Progenitor cell of endocrine pancreas (in vitro differentiated cells): ENCODE results near the gene ITIH1. TPM values are rescaled to one million over a fixed set of nuclear protein-coding genes. Genes with fewer than 3 reads are reported as not detected.

ENCODE experiments used
- DNase-seq: peaks from one replicate; pipeline ENCODE4 v3.0.0; 2021; ENCODE audit warnings: low spot score; ENCODE audit not compliant: unreplicated experiment
- H3K27ac Mint-ChIP-seq: 2 replicates; pipeline ENCODE4 v1.8.0; 2021; ENCODE audit warnings: mild to moderate bottlenecking, moderate library complexity, mixed read lengths
- H3K27me3 Mint-ChIP-seq: 2 replicates; pipeline ENCODE4 v1.8.0; 2021; ENCODE audit warnings: mixed read lengths
- H3K36me3 Mint-ChIP-seq: 2 replicates; pipeline ENCODE4 v1.8.0; 2022; ENCODE audit warnings: mixed read lengths; ENCODE audit not compliant: insufficient read depth
- H3K4me1 Mint-ChIP-seq: 2 replicates; pipeline ENCODE4 v1.8.0; 2021; ENCODE audit warnings: low read depth, mixed read lengths
- H3K4me3 Mint-ChIP-seq: 2 replicates; pipeline ENCODE4 v1.8.0; 2021; ENCODE audit warnings: low read depth, mild to moderate bottlenecking, moderate library complexity, mixed read lengths
- H3K9me3 Mint-ChIP-seq: 2 replicates; pipeline ENCODE4 v1.8.0; 2021; ENCODE audit warnings: low read depth, mixed read lengths
- total RNA-seq: library from RNA; stranded (reverse); gene quantifications from 2 replicates; pipeline ENCODE4 v1.2.1, GENCODE V29; 2021
- TF ChIP-seq, protein P1 (sequence below): fragments of 200-600 bp; sonication (generic); IDR thresholded peaks from one replicate; pipeline ENCODE4 v1.5.0; 2021; ENCODE audit warnings: antibody characterized with exemption, mild to moderate bottlenecking; ENCODE audit not compliant: unreplicated experiment

Gene ITIH1
- total RNA-seq, 1 donor from 2014 or later = 14.1 TPM

DNA sequence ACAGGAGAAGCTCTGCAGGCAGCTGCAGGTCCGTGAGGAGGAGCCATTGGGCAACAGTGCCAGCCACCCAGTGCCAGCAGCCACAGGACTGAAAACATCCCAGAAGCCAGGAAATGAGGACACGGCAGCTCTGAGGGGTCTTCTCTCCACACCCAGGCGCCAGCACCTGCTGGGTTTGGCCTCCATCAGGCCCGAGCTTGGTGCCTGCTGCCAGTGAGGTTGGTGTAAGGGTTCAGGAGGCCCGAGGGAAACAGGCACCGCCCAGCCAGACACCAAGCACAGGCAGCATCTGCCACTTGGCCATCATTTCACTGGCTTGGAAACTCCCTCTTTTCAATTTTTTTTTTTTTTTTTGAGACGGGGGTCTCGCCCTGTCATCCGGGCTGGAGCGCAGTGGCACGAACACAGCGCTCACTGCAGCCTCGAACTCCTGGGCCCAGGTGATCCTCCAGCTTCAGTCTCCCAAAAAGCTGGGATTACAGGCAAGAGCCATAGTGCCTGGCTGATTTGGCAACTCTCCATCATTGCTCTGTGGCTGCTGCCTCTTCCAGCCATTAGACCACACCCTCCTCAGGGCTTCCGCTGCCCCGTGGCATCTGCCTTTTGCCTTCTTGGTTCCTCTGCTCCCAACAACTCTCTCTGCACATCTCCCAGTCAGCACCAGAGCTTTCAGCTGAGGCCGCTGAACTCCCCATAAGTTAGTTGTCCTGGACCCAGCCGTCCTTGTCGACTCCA lies 15.7 kb downstream of the ITIH1 start:
- Mint-ChIP-seq H3K4me1 (peaks cover 7% of the 10 kb centered on the region), H3K36me3 (no peaks in the 10 kb centered on the region), H3K4me3 (no peak overlapping the region), H3K27me3 (peaks cover 3% of the 10 kb centered on the region), H3K27ac (no peak overlapping the region), H3K9me3 (no peaks in the 10 kb centered on the region)
- TF ChIP-seq, protein P1, sequence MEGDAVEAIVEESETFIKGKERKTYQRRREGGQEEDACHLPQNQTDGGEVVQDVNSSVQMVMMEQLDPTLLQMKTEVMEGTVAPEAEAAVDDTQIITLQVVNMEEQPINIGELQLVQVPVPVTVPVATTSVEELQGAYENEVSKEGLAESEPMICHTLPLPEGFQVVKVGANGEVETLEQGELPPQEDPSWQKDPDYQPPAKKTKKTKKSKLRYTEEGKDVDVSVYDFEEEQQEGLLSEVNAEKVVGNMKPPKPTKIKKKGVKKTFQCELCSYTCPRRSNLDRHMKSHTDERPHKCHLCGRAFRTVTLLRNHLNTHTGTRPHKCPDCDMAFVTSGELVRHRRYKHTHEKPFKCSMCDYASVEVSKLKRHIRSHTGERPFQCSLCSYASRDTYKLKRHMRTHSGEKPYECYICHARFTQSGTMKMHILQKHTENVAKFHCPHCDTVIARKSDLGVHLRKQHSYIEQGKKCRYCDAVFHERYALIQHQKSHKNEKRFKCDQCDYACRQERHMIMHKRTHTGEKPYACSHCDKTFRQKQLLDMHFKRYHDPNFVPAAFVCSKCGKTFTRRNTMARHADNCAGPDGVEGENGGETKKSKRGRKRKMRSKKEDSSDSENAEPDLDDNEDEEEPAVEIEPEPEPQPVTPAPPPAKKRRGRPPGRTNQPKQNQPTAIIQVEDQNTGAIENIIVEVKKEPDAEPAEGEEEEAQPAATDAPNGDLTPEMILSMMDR = no peak
- no peak for DNase-seq

DNA sequence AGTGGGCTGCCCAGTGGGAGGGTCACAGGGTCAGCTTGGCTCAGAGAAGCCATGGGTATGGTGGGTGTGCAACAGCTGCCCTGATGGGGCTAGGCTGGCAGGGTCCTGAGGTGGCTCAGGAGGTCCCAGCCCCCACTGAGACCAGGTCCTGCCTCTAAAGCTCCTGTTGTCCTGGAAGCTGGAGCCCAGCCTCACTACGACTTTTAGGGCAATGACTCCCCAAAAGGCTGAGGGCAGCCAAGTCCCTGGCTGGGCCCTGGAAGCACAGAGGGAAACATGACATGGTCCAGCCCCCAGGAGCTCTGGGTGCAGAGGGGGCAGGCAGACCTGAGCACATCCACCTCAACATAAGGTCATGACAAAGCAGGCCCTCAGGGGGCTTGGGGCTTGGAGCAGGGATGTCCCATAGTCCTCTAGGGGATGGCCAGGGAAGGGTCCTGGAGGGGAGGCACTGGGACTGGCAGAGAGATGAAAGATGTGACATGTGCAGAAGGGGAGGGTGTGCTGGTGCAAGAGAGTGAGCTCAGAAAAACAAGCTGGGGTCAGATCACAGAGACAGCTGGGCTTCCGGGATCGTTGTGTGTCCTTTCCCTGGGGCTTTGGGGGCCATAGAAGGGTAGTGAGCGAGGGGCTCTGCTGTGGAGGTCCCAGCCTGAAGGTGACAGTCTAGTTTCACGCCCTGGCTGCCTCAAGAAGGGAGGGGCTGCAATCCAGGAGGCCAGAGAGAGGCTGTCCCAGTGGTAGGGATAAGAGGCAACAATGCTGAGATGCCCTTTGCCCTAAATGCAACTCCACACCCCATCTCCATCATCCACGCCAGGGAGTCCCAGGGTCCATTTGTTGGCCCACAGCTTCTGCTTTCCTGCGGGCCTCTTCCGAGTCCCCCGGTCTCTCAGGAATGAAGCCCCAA lies 16.6 kb downstream of the ITIH1 start:
- Mint-ChIP-seq H3K36me3 (no peaks in the 10 kb centered on the region), H3K4me1 (peaks cover 7% of the 10 kb centered on the region), H3K9me3 (no peaks in the 10 kb centered on the region), H3K27ac (no peak overlapping the region), H3K27me3 (no peaks in the 10 kb centered on the region), H3K4me3 (no peak overlapping the region)
- TF ChIP-seq, protein P1 = no peak
- no peak for DNase-seq

DNA sequence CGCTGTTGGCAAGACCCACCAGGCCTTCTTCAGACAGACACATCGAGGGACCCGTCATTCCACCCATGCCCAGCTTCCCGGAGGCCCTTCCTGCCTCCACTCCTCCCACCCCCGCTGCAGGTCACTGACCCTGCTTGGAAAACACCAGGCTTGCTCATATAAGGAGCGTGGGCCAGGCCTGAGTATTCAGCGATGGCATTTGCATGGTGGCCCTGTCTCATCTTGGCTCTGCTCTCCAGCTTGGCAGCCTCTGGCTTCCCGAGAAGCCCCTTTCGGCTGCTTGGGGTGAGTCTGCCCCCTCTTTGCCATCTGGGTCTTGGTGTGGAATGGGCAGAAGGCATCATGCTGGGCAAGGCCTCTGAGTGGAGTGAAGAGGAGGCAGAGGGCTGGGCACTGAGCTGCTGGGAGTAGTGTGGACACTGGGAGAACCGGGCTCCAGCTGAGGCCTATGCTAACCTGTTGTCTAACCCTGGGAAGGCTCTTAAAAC lies 17.3 kb downstream of the ITIH1 start, which contains the start of gene ITIH3:
TSS of gene ITIH3 (plus strand) at position 185 of the 488 bp plus-strand sequence. CDS start at position 193, 8 bp downstream.
- peaks cover 7% of the 10 kb centered on the region for H3K4me1 Mint-ChIP-seq
- H3K4me3 Mint-ChIP-seq = no peak within 1 kb of the TSS
- no peaks in the 10 kb centered on the region for H3K27me3 Mint-ChIP-seq
- TF ChIP-seq, protein P1 = no peak
- no peak within 1 kb of the TSS for H3K27ac Mint-ChIP-seq
- H3K9me3 Mint-ChIP-seq = no peaks in the 10 kb centered on the region
- no peaks in the 10 kb centered on the region for H3K36me3 Mint-ChIP-seq
- no peak for DNase-seq

DNA sequence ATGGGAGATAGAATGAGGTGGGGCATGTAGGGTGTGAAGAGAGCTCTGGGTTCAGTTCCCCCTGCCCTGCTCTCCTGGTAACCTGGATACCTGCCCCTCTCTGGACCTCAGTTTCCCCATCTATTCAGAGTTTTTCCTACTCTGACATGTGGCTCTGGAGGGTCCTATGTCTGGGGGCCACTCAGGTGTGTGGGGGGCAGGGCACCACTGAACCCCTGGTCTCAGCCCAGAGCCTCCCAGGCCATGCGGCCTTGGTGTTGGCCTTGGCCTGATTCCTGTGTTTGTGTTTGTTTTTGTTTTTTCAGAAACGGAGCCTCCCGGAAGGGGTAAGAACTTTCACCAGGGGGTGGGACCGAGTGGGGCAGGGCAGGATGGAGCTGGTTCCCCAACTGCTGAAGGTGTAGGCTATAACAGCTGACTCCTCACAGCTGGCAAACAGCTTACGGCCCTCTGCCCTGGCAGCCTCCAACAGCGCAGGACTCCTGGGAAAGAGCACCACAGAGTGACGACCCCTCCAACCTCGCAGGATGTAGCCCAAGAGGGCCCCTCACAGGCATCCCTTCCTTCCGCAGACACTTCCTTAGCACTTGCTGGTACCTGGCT lies 18.0 kb downstream of the ITIH1 start:
- DNase-seq = no peak
- TF ChIP-seq, protein P1 = no peak
- H3K9me3 Mint-ChIP-seq = no peaks in the 10 kb centered on the region
- H3K4me1 Mint-ChIP-seq = peaks cover 7% of the 10 kb centered on the region
- no peaks in the 10 kb centered on the region for H3K36me3 Mint-ChIP-seq
- H3K27me3 Mint-ChIP-seq = no peaks in the 10 kb centered on the region
- H3K27ac Mint-ChIP-seq = no peak overlapping the region
- H3K4me3 Mint-ChIP-seq = no peak overlapping the region

DNA sequence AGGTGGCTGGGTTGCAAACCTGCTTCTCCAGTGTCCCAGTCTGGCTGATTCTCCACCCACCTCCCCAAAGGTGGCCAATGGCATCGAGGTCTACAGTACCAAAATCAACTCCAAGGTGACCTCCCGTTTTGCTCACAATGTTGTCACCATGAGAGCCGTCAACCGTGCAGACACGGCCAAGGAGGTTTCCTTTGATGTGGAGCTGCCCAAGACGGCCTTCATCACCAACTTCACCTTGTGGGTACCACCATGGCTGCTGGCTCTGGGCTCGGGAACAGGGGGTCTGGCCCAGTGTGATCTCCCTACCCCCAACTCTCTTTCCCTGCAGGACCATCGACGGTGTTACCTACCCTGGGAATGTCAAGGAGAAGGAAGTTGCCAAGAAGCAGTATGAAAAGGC lies 19.0 kb downstream of the ITIH1 start:
- Mint-ChIP-seq H3K9me3 (no peaks in the 10 kb centered on the region), H3K4me1 (peaks cover 7% of the 10 kb centered on the region), H3K27ac (no peak overlapping the region), H3K27me3 (no peaks in the 10 kb centered on the region), H3K36me3 (no peaks in the 10 kb centered on the region), H3K4me3 (no peak overlapping the region)
- TF ChIP-seq, protein P1 = no peak
- DNase-seq = no peak
